Measurements from ENCODE around the gene LRRFIP1. TPM values are rescaled to one million over a fixed set of nuclear protein-coding genes. Genes with fewer than 3 reads are reported as not detected.

LRRFIP1 gene
- total RNA-seq, 2 experiments from 2014 or later, result 158 to 164 TPM

DNA sequence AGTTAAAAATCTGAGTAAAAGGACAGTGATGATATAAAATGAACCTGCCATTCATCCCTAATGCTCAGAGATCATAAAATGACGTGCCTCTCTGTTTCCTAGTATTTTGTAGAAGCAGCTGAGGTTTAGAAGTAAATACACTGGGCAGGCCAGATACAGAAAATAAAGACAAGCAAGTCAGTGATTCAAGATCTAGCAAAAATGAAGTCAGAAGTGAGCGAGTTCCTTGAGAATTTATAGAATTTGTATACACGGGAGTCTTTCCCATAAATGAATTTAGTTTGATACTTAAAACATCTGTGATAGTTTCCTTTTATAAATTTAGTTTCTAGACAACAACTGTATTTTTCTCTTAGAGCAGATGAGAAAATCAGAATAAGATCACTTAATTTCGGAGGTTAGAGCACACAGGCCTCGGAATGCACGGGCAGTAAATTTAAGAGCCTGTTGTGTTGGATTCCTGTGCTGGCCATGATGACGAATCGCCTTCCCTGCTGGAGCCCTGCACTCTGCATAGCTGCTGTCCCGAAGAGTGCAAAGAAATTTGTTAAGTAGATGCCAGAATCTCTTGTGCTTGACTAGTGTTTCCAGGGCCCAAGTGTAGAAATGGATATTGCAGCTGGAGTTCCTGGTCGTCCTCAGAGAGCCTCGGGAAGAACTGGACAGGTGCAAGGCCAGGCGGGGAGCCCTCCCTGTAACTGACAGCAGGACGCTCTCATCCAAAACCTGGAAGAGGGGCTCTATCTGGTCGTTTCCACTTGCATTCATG, 87.5 kb downstream of the LRRFIP1 start:
- no peaks in the 10 kb centered on the region for H3K9me3 Mint-ChIP-seq
- POLR2A ChIA-PET, result no interaction called here

GRCh38 chr2:237715459-237715947, 88.1 kb downstream of the LRRFIP1 start:
- peak; percentile 28 for ATAC-seq (ENCODE audit: low read depth)
- Mint-ChIP-seq H3K4me3 (peak overlapping the region; percentile 42), H3K4me1 (peaks cover 24% of the 10 kb centered on the region), H3K36me3 (peaks cover 9% of the 10 kb centered on the region), H3K27me3 (no peaks in the 10 kb centered on the region), H3K27ac (peak overlapping the region; percentile 54), H3K9me3 (no peaks in the 10 kb centered on the region)
- no peak for DNase-seq
- POLR2A ChIA-PET, result no interaction called here

More for the DNA sequence above, 87.5 kb downstream of the LRRFIP1 start:
- Mint-ChIP-seq H3K4me1 (peaks cover 21% of the 10 kb centered on the region), H3K36me3 (peaks cover 11% of the 10 kb centered on the region), H3K4me3 (peak overlapping the region; percentile 42), H3K27me3 (no peaks in the 10 kb centered on the region), H3K27ac (peak overlapping the region; percentile 54)
- no peak for ATAC-seq (ENCODE audit: low read depth)
- no peak for DNase-seq

DNA sequence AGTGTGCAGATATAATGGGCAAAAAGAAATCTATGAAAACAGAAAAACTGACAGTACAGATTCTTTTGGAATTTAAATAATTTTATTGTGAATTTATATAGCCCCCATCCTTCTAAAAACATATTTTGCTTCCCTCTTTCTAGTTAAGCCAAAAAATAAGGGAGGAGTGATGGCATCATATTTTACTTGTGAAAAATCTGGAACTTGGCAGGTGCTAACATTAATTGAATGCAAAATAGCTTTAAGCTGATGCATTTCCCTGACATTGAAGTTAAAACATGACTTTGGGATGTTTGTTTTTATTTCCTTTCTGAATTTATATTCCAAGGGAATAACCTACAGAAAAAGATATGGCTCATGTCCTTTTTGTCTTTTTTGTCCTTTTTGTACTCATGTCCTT, 88.6 kb downstream of the LRRFIP1 start:
- H3K27me3 Mint-ChIP-seq, result no peaks in the 10 kb centered on the region
- peaks cover 25% of the 10 kb centered on the region for H3K4me1 Mint-ChIP-seq
- ATAC-seq (ENCODE audit: low read depth) (no peak), DNase-seq (no peak)
- H3K36me3 Mint-ChIP-seq, result peaks cover 10% of the 10 kb centered on the region
- no peaks in the 10 kb centered on the region for H3K9me3 Mint-ChIP-seq
- POLR2A ChIA-PET, result no interaction called here
- H3K4me3 Mint-ChIP-seq, result peak overlapping the region; percentile 42
- H3K27ac Mint-ChIP-seq, result no peak overlapping the region

DNA sequence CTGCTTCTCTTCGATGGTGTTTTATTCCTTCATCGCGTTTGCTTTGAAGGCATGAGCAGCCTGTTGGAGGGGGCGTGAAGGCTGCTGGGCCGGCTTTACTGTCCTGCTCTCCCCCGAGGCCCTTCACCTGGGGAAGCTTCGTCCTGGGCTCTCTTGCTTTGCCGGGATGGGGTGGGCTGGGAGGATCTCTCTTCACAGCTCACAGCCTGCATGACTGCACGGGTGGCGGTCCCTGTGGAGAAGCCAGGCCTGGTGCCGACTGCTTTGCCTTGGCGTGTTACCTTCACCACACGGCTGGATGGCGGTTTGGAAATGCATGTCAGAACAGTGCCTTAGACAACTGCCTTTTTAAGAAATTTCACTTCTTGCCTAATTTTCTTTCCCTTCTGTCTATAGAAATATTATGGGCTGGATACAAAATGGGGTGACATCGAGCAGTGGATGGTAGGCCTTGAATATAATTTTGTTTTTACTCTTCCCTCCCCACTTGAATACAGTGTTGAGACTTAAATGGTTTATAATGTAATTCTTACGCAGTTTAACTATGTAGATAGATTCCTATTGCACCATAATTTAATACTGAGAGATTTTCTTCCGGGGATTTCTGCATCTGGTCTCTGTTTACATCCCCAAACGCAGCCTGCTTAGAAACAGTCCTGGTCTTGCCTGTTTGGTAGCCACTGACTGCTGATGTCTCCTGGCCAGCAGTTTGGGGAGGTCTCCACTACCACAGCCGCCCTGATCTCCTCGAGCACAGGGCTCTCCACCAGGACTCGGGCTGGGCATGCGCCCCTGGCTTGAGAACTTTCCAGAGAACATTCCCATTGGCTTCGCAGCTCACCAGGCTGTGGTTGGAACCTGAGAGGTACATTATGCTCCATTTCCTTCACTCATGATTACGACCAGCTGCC, 90.2 kb downstream of the LRRFIP1 start:
- no peak overlapping the region for H3K27ac Mint-ChIP-seq

DNA sequence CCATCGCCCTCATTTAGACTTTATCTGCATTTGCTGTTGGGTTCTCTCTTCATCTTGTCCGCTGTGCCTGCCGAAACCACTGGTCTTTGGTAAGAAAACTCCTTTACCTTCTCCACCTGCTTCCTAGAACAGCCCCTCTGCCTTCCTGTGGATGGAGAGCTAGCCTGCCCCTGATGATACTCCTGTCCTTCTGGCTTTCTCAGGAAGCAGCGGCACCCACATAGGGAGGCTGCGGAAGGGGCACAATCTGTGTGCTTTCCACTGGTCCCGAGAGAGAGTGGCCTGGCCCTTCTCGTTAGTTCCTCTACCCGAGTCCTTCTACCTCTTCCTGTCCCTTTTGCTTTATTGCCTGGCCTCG, 90.9 kb downstream of the LRRFIP1 start:
- H3K9me3 Mint-ChIP-seq, result no peaks in the 10 kb centered on the region
- H3K4me3 Mint-ChIP-seq, result no peak overlapping the region
- H3K36me3 Mint-ChIP-seq, result peaks cover 10% of the 10 kb centered on the region
- ATAC-seq (ENCODE audit: low read depth) (no peak), DNase-seq (no peak)
- no peaks in the 10 kb centered on the region for H3K27me3 Mint-ChIP-seq
- H3K27ac Mint-ChIP-seq, result no peak overlapping the region
- H3K4me1 Mint-ChIP-seq, result peaks cover 24% of the 10 kb centered on the region
- POLR2A ChIA-PET, result no interaction called here

More for the DNA sequence above, 90.2 kb downstream of the LRRFIP1 start:
- Mint-ChIP-seq H3K27me3 (no peaks in the 10 kb centered on the region), H3K9me3 (no peaks in the 10 kb centered on the region), H3K36me3 (peaks cover 12% of the 10 kb centered on the region), H3K4me1 (peaks cover 27% of the 10 kb centered on the region), H3K4me3 (no peak overlapping the region)
- DNase-seq, result no peak
- no peak for ATAC-seq (ENCODE audit: low read depth)
- POLR2A ChIA-PET, result no interaction called here

DNA sequence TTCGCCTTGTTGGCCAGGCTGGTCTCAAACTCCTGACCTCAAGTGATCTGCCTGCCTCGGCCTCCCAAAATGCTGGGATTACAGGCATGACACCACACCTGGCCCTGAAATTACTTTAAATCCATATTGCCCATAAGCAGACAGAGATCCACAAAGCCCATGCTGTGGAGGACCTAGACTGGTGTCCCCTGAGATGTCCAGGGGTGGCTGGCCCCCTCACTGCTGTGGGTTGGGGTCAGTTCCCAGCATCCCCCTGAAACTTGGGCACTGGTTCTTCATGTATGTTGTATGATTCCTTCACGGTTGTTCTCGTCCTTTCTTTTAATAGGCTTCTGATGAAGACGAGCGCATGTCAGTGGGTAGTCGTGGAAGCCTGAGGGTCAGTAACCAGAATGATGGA, 93.1 kb downstream of the LRRFIP1 start:
- Mint-ChIP-seq H3K27me3 (no peaks in the 10 kb centered on the region), H3K9me3 (no peaks in the 10 kb centered on the region), H3K27ac (no peak overlapping the region), H3K4me3 (no peak overlapping the region), H3K36me3 (peaks cover 19% of the 10 kb centered on the region), H3K4me1 (peaks cover 24% of the 10 kb centered on the region)
- DNase-seq (no peak), ATAC-seq (ENCODE audit: low read depth) (no peak)
- POLR2A ChIA-PET, result no interaction called here

DNA sequence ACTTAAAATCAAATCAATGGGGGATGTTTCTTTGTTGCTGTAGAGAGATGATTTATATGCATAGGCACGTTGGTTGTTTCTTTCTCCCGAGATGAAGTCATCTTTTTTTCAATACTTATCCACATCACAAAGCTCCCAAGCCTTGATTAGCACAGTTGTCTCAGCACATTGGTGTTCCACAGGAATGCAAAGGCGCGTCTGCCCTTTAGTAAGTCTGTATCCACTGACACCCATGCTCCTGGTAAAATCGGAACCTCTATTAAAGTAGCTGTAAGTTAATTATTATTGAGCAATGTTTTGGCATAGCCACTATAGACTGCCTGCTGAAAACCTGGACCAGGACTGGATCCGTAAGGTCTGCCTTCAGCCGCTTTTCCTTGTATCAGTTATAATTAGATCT, 93.6 kb downstream of the LRRFIP1 start:
- POLR2A ChIA-PET, result interaction anchor here (0.7 kb wide), 1 partner anchor 33 kb away, joined by 3 read pairs; no protein-coding TSS in a partner anchor
- Mint-ChIP-seq H3K4me3 (no peak overlapping the region), H3K27ac (no peak overlapping the region), H3K9me3 (no peaks in the 10 kb centered on the region), H3K27me3 (no peaks in the 10 kb centered on the region), H3K36me3 (peaks cover 21% of the 10 kb centered on the region), H3K4me1 (peaks cover 21% of the 10 kb centered on the region)
- DNase-seq (no peak), ATAC-seq (ENCODE audit: low read depth) (no peak)

DNA sequence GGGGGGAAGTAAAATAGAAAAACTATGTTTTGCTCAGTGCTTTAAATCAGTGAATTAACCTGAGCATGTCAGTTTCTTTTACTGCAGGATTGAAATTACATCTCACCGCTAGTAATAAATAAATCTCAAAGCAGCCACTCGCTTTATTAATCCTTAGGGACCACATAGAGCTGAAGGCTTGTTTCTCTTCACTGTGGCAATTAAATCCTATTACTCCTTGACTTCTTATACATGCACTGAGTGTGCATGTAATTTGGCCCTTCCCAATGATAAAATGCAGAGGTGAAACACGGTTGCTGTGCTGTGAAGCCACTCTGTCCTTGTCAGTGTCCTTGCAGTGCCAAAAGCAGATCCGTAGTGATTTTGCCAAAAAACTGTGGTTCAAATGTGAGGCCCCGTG, 94.1 kb downstream of the LRRFIP1 start:
- no peaks in the 10 kb centered on the region for H3K9me3 Mint-ChIP-seq
- ATAC-seq (ENCODE audit: low read depth) (no peak), DNase-seq (no peak)
- H3K36me3 Mint-ChIP-seq, result peaks cover 23% of the 10 kb centered on the region
- H3K27me3 Mint-ChIP-seq, result no peaks in the 10 kb centered on the region
- no peak overlapping the region for H3K4me3 Mint-ChIP-seq
- H3K4me1 Mint-ChIP-seq, result peaks cover 19% of the 10 kb centered on the region
- H3K27ac Mint-ChIP-seq, result no peak overlapping the region
- POLR2A ChIA-PET, result interaction anchor here (0.7 to 1.7 kb wide), 2 partner anchors 25 to 33 kb away, joined by 3 to 4 read pairs; no protein-coding TSS in a partner anchor

DNA sequence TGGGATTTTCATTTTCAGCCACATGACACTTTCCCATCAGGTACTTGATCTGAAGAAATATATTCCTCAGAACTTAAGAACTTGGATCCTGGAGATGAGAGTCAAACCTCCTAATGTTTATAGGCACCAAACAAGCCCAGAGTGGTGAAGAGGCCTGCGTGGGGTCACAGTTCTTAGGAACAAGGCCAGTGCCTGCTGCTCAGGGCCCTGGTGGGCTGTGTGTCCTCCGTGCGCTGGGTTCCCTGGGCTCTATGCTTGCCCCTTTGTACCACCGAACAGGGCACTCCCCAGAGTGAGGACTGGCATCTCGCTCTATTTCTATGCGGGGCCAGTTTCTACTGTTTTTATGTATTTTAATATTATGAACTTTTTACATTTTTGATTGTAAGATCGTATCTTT, 95.2 kb downstream of the LRRFIP1 start:
- ATAC-seq (ENCODE audit: low read depth) (no peak), DNase-seq (no peak)
- Mint-ChIP-seq H3K36me3 (peaks cover 23% of the 10 kb centered on the region), H3K27ac (no peak overlapping the region), H3K27me3 (no peaks in the 10 kb centered on the region), H3K4me3 (no peak overlapping the region), H3K4me1 (peaks cover 19% of the 10 kb centered on the region), H3K9me3 (no peaks in the 10 kb centered on the region)
- POLR2A ChIA-PET, result interaction anchor here (1.2 to 1.7 kb wide), 2 partner anchors 25 to 26 kb away, joined by 4 read pairs; no protein-coding TSS in a partner anchor

DNA sequence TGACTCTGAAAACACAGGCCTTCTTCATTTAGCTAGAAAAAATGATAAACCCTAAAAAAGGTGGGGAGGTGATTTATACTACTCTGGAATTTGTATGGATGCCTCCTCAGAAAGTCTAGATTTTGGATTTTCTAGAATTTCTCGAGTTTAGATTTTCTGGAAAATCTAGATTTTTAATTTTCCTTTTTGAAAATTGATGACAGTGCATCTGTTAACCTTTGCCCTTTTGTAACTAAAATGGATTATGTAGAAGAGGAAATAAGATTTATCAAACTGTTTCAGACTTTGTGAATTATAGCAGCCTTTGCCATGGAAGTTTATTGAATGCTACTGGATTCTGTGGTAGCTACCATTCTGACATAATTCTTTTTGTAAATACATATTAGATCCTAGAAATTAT, 95.6 kb downstream of the LRRFIP1 start:
- peaks cover 23% of the 10 kb centered on the region for H3K36me3 Mint-ChIP-seq
- no peak overlapping the region for H3K27ac Mint-ChIP-seq
- DNase-seq (no peak), ATAC-seq (ENCODE audit: low read depth) (no peak)
- no peaks in the 10 kb centered on the region for H3K9me3 Mint-ChIP-seq
- no peak overlapping the region for H3K4me3 Mint-ChIP-seq
- POLR2A ChIA-PET, result interaction anchor here (1.2 to 1.7 kb wide), 2 partner anchors 25 to 26 kb away, joined by 4 read pairs; no protein-coding TSS in a partner anchor
- peaks cover 19% of the 10 kb centered on the region for H3K4me1 Mint-ChIP-seq
- H3K27me3 Mint-ChIP-seq, result no peaks in the 10 kb centered on the region

DNA sequence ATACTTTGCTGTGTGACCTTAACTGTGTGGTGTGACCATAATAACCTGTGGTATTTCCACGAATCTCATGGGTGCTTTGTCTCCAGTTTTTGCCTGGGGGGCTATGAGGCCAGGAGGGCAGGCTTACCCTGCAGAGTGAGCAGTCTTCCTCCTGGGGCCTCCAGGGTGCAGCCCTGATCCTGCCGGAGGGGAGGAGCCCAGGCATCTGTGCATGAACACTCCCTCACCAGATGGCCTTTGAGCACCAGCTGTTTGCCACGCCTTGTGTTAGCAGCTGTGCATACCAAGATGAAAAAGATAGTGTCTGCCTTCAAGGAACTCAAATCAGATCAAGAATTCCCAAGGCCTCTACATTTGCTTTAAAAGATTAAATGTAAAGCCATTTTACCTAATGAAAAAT, 96.2 kb downstream of the LRRFIP1 start:
- peaks cover 23% of the 10 kb centered on the region for H3K36me3 Mint-ChIP-seq
- H3K4me3 Mint-ChIP-seq, result no peak overlapping the region
- H3K27ac Mint-ChIP-seq, result peak overlapping the region; percentile 38
- ATAC-seq (ENCODE audit: low read depth) (peak; percentile 54), DNase-seq (no peak)
- POLR2A ChIA-PET, result interaction anchor here (1.2 kb wide), 1 partner anchor 26 kb away, joined by 4 read pairs; no protein-coding TSS in a partner anchor
- H3K4me1 Mint-ChIP-seq, result peaks cover 19% of the 10 kb centered on the region
- no peaks in the 10 kb centered on the region for H3K9me3 Mint-ChIP-seq
- H3K27me3 Mint-ChIP-seq, result no peaks in the 10 kb centered on the region

DNA sequence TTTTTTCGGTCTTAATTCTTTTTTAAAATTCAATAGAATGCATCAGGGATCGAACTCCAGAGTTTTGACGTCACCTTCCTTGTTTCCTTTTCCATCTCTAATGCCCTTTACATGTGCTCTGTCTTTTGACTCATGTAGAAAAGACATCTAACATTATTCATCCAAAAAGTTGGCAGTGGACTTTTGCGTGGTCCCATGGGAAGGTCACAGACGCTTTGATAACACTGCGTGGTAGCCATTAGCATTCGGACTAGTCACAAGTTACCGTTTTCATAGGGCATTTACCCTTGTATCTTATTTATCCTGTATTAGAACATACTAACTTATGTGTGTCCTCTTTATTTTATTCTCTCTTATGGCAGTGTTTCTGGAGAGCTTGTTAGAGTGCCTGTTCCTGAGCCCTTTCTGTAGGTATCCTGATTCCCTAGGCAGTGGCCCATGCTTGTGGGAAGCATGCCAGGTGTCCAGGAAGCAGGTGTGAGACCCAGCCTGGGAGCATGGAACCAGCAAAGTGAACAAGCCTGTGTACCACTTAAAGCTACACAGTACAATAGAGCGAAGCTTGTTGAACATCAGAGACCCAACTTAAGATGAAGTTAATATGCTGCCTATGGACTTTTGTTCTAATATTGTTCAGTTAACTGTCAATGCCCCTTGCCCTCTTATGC, 97.6 kb downstream of the LRRFIP1 start:
- POLR2A ChIA-PET, result no interaction called here
- no peak overlapping the region for H3K4me3 Mint-ChIP-seq
- peaks cover 19% of the 10 kb centered on the region for H3K4me1 Mint-ChIP-seq
- peaks cover 25% of the 10 kb centered on the region for H3K36me3 Mint-ChIP-seq
- H3K9me3 Mint-ChIP-seq, result no peaks in the 10 kb centered on the region
- no peak overlapping the region for H3K27ac Mint-ChIP-seq
- ATAC-seq (ENCODE audit: low read depth) (no peak), DNase-seq (no peak)
- no peaks in the 10 kb centered on the region for H3K27me3 Mint-ChIP-seq

- POLR2A ChIA-PET, result no interaction called here
- Mint-ChIP-seq H3K4me1 (peaks cover 19% of the 10 kb centered on the region), H3K9me3 (no peaks in the 10 kb centered on the region), H3K36me3 (peaks cover 25% of the 10 kb centered on the region), H3K4me3 (no peak overlapping the region), H3K27me3 (no peaks in the 10 kb centered on the region), H3K27ac (no peak overlapping the region)
- ATAC-seq (ENCODE audit: low read depth), result no peak
- no peak for DNase-seq
These were observed 98.3 kb downstream of the LRRFIP1 start for GRCh38 chr2:237725661-237726060.
